ENCODE results near the gene DCUN1D4.
A peak's percentile ranks its signal among the peaks of the same experiment; 100 is the strongest.

The DCUN1D4 gene

GRCh38 chr4:51831133-51831532 lies 11.8 kb upstream of the DCUN1D4 start:
- H3K9ac ChIP-seq (ENCODE audit: low read length): no peak overlapping the region
- no peak overlapping the region for H2BK120ac ChIP-seq (ENCODE audit: low read depth, low read length)
- no peak overlapping the region for H3K4me2 ChIP-seq (ENCODE audit: low read length, poor library complexity, severe bottlenecking)
- no peak overlapping the region for H2BK12ac ChIP-seq (ENCODE audit: low read length in 2 of 2)
- H3K79me1 ChIP-seq (replicated peaks; ENCODE audit: low read length, poor library complexity, severe bottlenecking): no peaks in the 10 kb centered on the region
- no peak overlapping the region for H3K14ac ChIP-seq (ENCODE audit: low read length in 2 of 2)
- peaks cover 5% of the 10 kb centered on the region for H3K4me1 ChIP-seq (ENCODE audit: control insufficient read depth, insufficient read depth, low read depth, low read length)
- H3K4ac ChIP-seq (ENCODE audit: low read depth in 1 of 2, low read length in 2 of 2): no peak overlapping the region
- H3K23ac ChIP-seq (ENCODE audit: low read length in 2 of 2): no peak overlapping the region
- H2BK15ac ChIP-seq (ENCODE audit: low read depth, poor library complexity, severe bottlenecking): no peak overlapping the region
- no peak overlapping the region for H4K91ac ChIP-seq (ENCODE audit: low read length)
- DNase-seq: peak; percentile 57
- H3K36me3 ChIP-seq (ENCODE audit: control insufficient read depth in 1 of 2, insufficient read depth in 2 of 2, low read depth in 1 of 2, low read length in 2 of 2): no peaks in the 10 kb centered on the region
- H2AFZ ChIP-seq (ENCODE audit: low read depth, low read length): no peak overlapping the region
- no peaks in the 10 kb centered on the region for H3K9me3 ChIP-seq (ENCODE audit: control insufficient read depth, low read length)
- no peaks in the 10 kb centered on the region for H3K27me3 ChIP-seq (ENCODE audit: control insufficient read depth in 1 of 2, insufficient read depth in 1 of 2, low read length in 2 of 2)
- H3K27ac ChIP-seq (ENCODE audit: low read length, poor library complexity, severe bottlenecking): no peak overlapping the region
- no peak overlapping the region for H2BK5ac ChIP-seq (ENCODE audit: low read depth, low read length, poor library complexity, severe bottlenecking)
- H3K4me3 ChIP-seq (ENCODE audit: insufficient read depth in 1 of 2, low read depth in 1 of 2, low read length in 2 of 2): no peak overlapping the region
- 17% methylated on average over 2 of the region's 3 CpGs for WGBS
- H3K18ac ChIP-seq (ENCODE audit: low read depth in 1 of 2, low read length in 2 of 2): no peak overlapping the region
- no peak overlapping the region for H4K8ac ChIP-seq (ENCODE audit: low read length)
- H2AK5ac ChIP-seq (ENCODE audit: low read length, severe bottlenecking): no peak overlapping the region

DNA sequence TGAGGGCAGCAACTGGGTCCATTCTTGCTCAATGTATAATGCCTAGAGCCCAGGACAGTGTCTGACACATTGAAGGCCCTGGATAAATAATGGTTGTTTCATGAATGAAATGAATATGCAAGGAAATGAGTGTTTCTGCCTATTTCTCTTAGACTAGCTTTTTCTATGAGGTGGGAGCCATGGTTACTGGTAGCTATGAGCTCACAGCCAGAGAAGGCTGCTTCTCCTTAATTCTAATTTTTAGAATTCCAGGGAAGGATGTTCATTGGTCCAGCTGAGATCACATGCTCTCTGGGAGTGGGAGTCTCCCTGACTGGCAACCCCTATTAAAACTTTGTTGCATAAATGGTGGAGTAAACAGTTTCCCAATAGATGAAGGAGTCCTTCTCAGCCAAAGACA lies 9.7 kb upstream of the DCUN1D4 start:
- Histone ChIP-seq H2AFZ (ENCODE audit: low read depth, low read length) (no peak overlapping the region), H3K4me3 (ENCODE audit: insufficient read depth in 1 of 2, low read depth in 1 of 2, low read length in 2 of 2) (no peak overlapping the region), H3K18ac (ENCODE audit: low read depth in 1 of 2, low read length in 2 of 2) (no peak overlapping the region), H3K4ac (ENCODE audit: low read depth in 1 of 2, low read length in 2 of 2) (no peak overlapping the region), H2BK15ac (ENCODE audit: low read depth, poor library complexity, severe bottlenecking) (no peak overlapping the region), H2BK5ac (ENCODE audit: low read depth, low read length, poor library complexity, severe bottlenecking) (no peak overlapping the region), H3K9ac (ENCODE audit: low read length) (no peak overlapping the region), H3K27me3 (ENCODE audit: control insufficient read depth in 1 of 2, insufficient read depth in 1 of 2, low read length in 2 of 2) (no peaks in the 10 kb centered on the region), H4K8ac (ENCODE audit: low read length) (no peak overlapping the region), H3K14ac (ENCODE audit: low read length in 2 of 2) (no peak overlapping the region), H2AK5ac (ENCODE audit: low read length, severe bottlenecking) (peak overlapping the region; percentile 55), H3K27ac (ENCODE audit: low read length, poor library complexity, severe bottlenecking) (no peak overlapping the region), H4K91ac (ENCODE audit: low read length) (no peak overlapping the region), H2BK12ac (ENCODE audit: low read length in 2 of 2) (no peak overlapping the region), H3K23ac (ENCODE audit: low read length in 2 of 2) (no peak overlapping the region), H3K36me3 (ENCODE audit: control insufficient read depth in 1 of 2, insufficient read depth in 2 of 2, low read depth in 1 of 2, low read length in 2 of 2) (no peaks in the 10 kb centered on the region), H3K79me1 (replicated peaks; ENCODE audit: low read length, poor library complexity, severe bottlenecking) (no peaks in the 10 kb centered on the region), H3K9me3 (ENCODE audit: control insufficient read depth, low read length) (no peaks in the 10 kb centered on the region), H2BK120ac (ENCODE audit: low read depth, low read length) (no peak overlapping the region), H3K4me2 (ENCODE audit: low read length, poor library complexity, severe bottlenecking) (no peak overlapping the region), H3K4me1 (ENCODE audit: control insufficient read depth, insufficient read depth, low read depth, low read length) (peaks cover 9% of the 10 kb centered on the region)
- DNase-seq: no peak

- no peak overlapping the region for H3K4me2 ChIP-seq (ENCODE audit: low read length, poor library complexity, severe bottlenecking)
- no peak overlapping the region for H4K8ac ChIP-seq (ENCODE audit: low read length)
- no peak overlapping the region for H3K4me3 ChIP-seq (ENCODE audit: insufficient read depth in 1 of 2, low read depth in 1 of 2, low read length in 2 of 2)
- H3K27ac ChIP-seq (ENCODE audit: low read length, poor library complexity, severe bottlenecking): no peak overlapping the region
- no peak overlapping the region for H3K14ac ChIP-seq (ENCODE audit: low read length in 2 of 2)
- H3K23ac ChIP-seq (ENCODE audit: low read length in 2 of 2): no peak overlapping the region
- H2BK120ac ChIP-seq (ENCODE audit: low read depth, low read length): no peak overlapping the region
- no peak overlapping the region for H4K91ac ChIP-seq (ENCODE audit: low read length)
- H3K79me1 ChIP-seq (replicated peaks; ENCODE audit: low read length, poor library complexity, severe bottlenecking): no peaks in the 10 kb centered on the region
- H2BK5ac ChIP-seq (ENCODE audit: low read depth, low read length, poor library complexity, severe bottlenecking): no peak overlapping the region
- no peaks in the 10 kb centered on the region for H3K36me3 ChIP-seq (ENCODE audit: control insufficient read depth in 1 of 2, insufficient read depth in 2 of 2, low read depth in 1 of 2, low read length in 2 of 2)
- no peak overlapping the region for H3K9ac ChIP-seq (ENCODE audit: low read length)
- H3K18ac ChIP-seq (ENCODE audit: low read depth in 1 of 2, low read length in 2 of 2): no peak overlapping the region
- H2AFZ ChIP-seq (ENCODE audit: low read depth, low read length): no peak overlapping the region
- no peak overlapping the region for H2BK15ac ChIP-seq (ENCODE audit: low read depth, poor library complexity, severe bottlenecking)
- WGBS: 100% methylated on average over 1 of the region's 1 CpG
- H2BK12ac ChIP-seq (ENCODE audit: low read length in 2 of 2): no peak overlapping the region
- H3K4me1 ChIP-seq (ENCODE audit: control insufficient read depth, insufficient read depth, low read depth, low read length): peaks cover 9% of the 10 kb centered on the region
- peak overlapping the region; percentile 54 for H2AK5ac ChIP-seq (ENCODE audit: low read length, severe bottlenecking)
- no peak for DNase-seq
- no peaks in the 10 kb centered on the region for H3K27me3 ChIP-seq (ENCODE audit: control insufficient read depth in 1 of 2, insufficient read depth in 1 of 2, low read length in 2 of 2)
- H3K9me3 ChIP-seq (ENCODE audit: control insufficient read depth, low read length): no peaks in the 10 kb centered on the region
- no peak overlapping the region for H3K4ac ChIP-seq (ENCODE audit: low read depth in 1 of 2, low read length in 2 of 2)
Measured at GRCh38 chr4:51835079-51835478, 7.9 kb upstream of the DCUN1D4 start.

- H2AFZ ChIP-seq (ENCODE audit: low read depth, low read length): no peak overlapping the region
- H3K36me3 ChIP-seq (ENCODE audit: control insufficient read depth in 1 of 2, insufficient read depth in 2 of 2, low read depth in 1 of 2, low read length in 2 of 2): no peaks in the 10 kb centered on the region
- no peak overlapping the region for H3K23ac ChIP-seq (ENCODE audit: low read length in 2 of 2)
- no peak overlapping the region for H3K18ac ChIP-seq (ENCODE audit: low read depth in 1 of 2, low read length in 2 of 2)
- WGBS: no CpG with 5 or more reads among the region's 1 CpG
- no peak overlapping the region for H3K9ac ChIP-seq (ENCODE audit: low read length)
- H3K9me3 ChIP-seq (ENCODE audit: control insufficient read depth, low read length): no peaks in the 10 kb centered on the region
- no peak overlapping the region for H4K8ac ChIP-seq (ENCODE audit: low read length)
- no peak for DNase-seq
- no peak overlapping the region for H2BK12ac ChIP-seq (ENCODE audit: low read length in 2 of 2)
- H3K4me1 ChIP-seq (ENCODE audit: control insufficient read depth, insufficient read depth, low read depth, low read length): peaks cover 9% of the 10 kb centered on the region
- H3K27me3 ChIP-seq (ENCODE audit: control insufficient read depth in 1 of 2, insufficient read depth in 1 of 2, low read length in 2 of 2): no peaks in the 10 kb centered on the region
- H4K91ac ChIP-seq (ENCODE audit: low read length): no peak overlapping the region
- H2BK120ac ChIP-seq (ENCODE audit: low read depth, low read length): no peak overlapping the region
- peak overlapping the region; percentile 22 for H3K4me2 ChIP-seq (ENCODE audit: low read length, poor library complexity, severe bottlenecking)
- H3K14ac ChIP-seq (ENCODE audit: low read length in 2 of 2): no peak overlapping the region
- no peak overlapping the region for H3K4ac ChIP-seq (ENCODE audit: low read depth in 1 of 2, low read length in 2 of 2)
- H2BK15ac ChIP-seq (ENCODE audit: low read depth, poor library complexity, severe bottlenecking): no peak overlapping the region
- H3K4me3 ChIP-seq (ENCODE audit: insufficient read depth in 1 of 2, low read depth in 1 of 2, low read length in 2 of 2): no peak overlapping the region
- H3K79me1 ChIP-seq (replicated peaks; ENCODE audit: low read length, poor library complexity, severe bottlenecking): no peaks in the 10 kb centered on the region
- H3K27ac ChIP-seq (ENCODE audit: low read length, poor library complexity, severe bottlenecking): peak overlapping the region; percentile 60
- no peak overlapping the region for H2AK5ac ChIP-seq (ENCODE audit: low read length, severe bottlenecking)
- H2BK5ac ChIP-seq (ENCODE audit: low read depth, low read length, poor library complexity, severe bottlenecking): peak overlapping the region; percentile 45
Measured at GRCh38 chr4:51835855-51836254, 7.1 kb upstream of the DCUN1D4 start.

Measured in mesenchymal stem cell (in vitro differentiated cells and primary cell).